H9 (cell line): Measurements from ENCODE around the gene SOSTDC1. TPM values are rescaled to one million over a fixed set of nuclear protein-coding genes. Genes with fewer than 3 reads are reported as not detected.

Source experiments
- DNase-seq: peaks from one replicate; pipeline ENCODE4 v3.0.0-alpha.2; 2017
- H2AFZ ChIP-seq: one replicate; pipeline ENCODE4 v1.6.1; 2013; ENCODE audit warnings: mild to moderate bottlenecking, low read length, control low read depth, moderate library complexity
- H2AK5ac ChIP-seq: 2 replicates; pipeline ENCODE4 v1.6.1; 2013; ENCODE audit warnings: low read length, control low read depth, mixed read lengths; ENCODE audit not compliant: insufficient read length
- H2BK120ac ChIP-seq: one replicate; pipeline ENCODE4 v1.6.1; 2013; ENCODE audit warnings: low read depth, mild to moderate bottlenecking, low read length, control low read depth, inconsistent platforms; ENCODE audit not compliant: poor library complexity, severe bottlenecking
- H2BK12ac ChIP-seq: 2 replicates; pipeline ENCODE4 v1.6.1; 2013; ENCODE audit warnings: low read length, control low read depth, mixed read lengths, low read depth; ENCODE audit not compliant: insufficient read length
- H2BK15ac ChIP-seq: 2 replicates; pipeline ENCODE4 v1.6.1; 2013; ENCODE audit warnings: low read depth, low read length, control low read depth
- H2BK20ac ChIP-seq: one replicate; pipeline ENCODE4 v1.6.1; 2013; ENCODE audit warnings: low read depth, mild to moderate bottlenecking, low read length, control low read depth, inconsistent platforms; ENCODE audit not compliant: poor library complexity, severe bottlenecking
- H2BK5ac ChIP-seq: 2 replicates; pipeline ENCODE4 v1.6.1; 2013; ENCODE audit warnings: low read length, control low read depth, mixed read lengths; ENCODE audit not compliant: insufficient read length
- H3K14ac ChIP-seq: 2 replicates; pipeline ENCODE4 v1.6.1; 2013; ENCODE audit warnings: low read length, control low read depth; ENCODE audit not compliant: insufficient read depth
- H3K18ac ChIP-seq: 2 replicates; pipeline ENCODE4 v1.6.1; 2013; ENCODE audit warnings: low read depth, mild to moderate bottlenecking, mixed read lengths, low read length, control low read depth; ENCODE audit not compliant: insufficient read length
- H3K23ac ChIP-seq: 2 replicates; pipeline ENCODE4 v1.6.1; 2013; ENCODE audit warnings: low read length, control low read depth, mixed read lengths, low read depth; ENCODE audit not compliant: insufficient read length
- H3K23me2 ChIP-seq: 2 replicates; pipeline ENCODE4 v1.6.1; 2013; ENCODE audit warnings: low read depth, mild to moderate bottlenecking, mixed read lengths, low read length, control low read depth; ENCODE audit not compliant: insufficient read length, poor library complexity, severe bottlenecking
- H3K27ac ChIP-seq: 2 replicates; pipeline ENCODE4 v1.5.1; 2013; ENCODE audit warnings: low read length, control low read depth, mixed read lengths, low read depth; ENCODE audit not compliant: insufficient read length
- H3K27me3 ChIP-seq: 2 replicates; pipeline ENCODE4 v1.6.1; 2013; ENCODE audit warnings: low read length, control low read depth, inconsistent platforms; ENCODE audit not compliant: insufficient read depth
- H3K4ac ChIP-seq: 2 replicates; pipeline ENCODE4 v1.6.1; 2013; ENCODE audit warnings: low read depth, mild to moderate bottlenecking, control low read depth, inconsistent platforms, low read length, moderate library complexity
- H3K4me1 ChIP-seq: 2 replicates; pipeline ENCODE4 v1.6.1; 2013; ENCODE audit warnings: low read length, control low read depth, inconsistent platforms; ENCODE audit not compliant: insufficient read depth
- H3K4me2 ChIP-seq: 2 replicates; pipeline ENCODE4 v1.6.1; 2013; ENCODE audit warnings: low read length, control low read depth, mixed read lengths; ENCODE audit not compliant: insufficient read length, insufficient read depth
- H3K56ac ChIP-seq: 2 replicates; pipeline ENCODE4 v1.6.1; 2013; ENCODE audit warnings: low read depth, mild to moderate bottlenecking, mixed read lengths, low read length, control low read depth; ENCODE audit not compliant: insufficient read length
- H3K79me1 ChIP-seq: 2 replicates; pipeline ENCODE4 v1.6.1; 2013; ENCODE audit warnings: low read depth, mild to moderate bottlenecking, moderate library complexity, low read length, control low read depth, inconsistent platforms; ENCODE audit not compliant: insufficient read depth, poor library complexity, severe bottlenecking
- H3K79me2 ChIP-seq: 2 replicates; pipeline ENCODE4 v1.6.1; 2013; ENCODE audit warnings: low read length, control low read depth, inconsistent platforms; ENCODE audit not compliant: insufficient read depth
- H3K9ac ChIP-seq: 2 replicates; pipeline ENCODE4 v1.6.1; 2013; ENCODE audit warnings: low read length, control low read depth, mixed read lengths; ENCODE audit not compliant: insufficient read length; ENCODE audit errors: extremely low read depth
- H3K9me3 ChIP-seq: one replicate; pipeline ENCODE4 v1.6.1; 2013; ENCODE audit warnings: low read depth, low read length, inconsistent platforms; ENCODE audit not compliant: control insufficient read depth
- H3T11ph ChIP-seq: one replicate; pipeline ENCODE4 v1.6.1; 2013; ENCODE audit warnings: mild to moderate bottlenecking, low read length, control low read depth, inconsistent platforms
- H4K20me1 ChIP-seq: one replicate; pipeline ENCODE4 v1.6.1; 2013; ENCODE audit not compliant: control insufficient read depth, insufficient read length, insufficient read depth
- H4K5ac ChIP-seq: 2 replicates; pipeline ENCODE4 v1.6.1; 2013; ENCODE audit warnings: low read depth, mild to moderate bottlenecking, mixed read lengths, low read length, control low read depth; ENCODE audit not compliant: insufficient read length
- H4K8ac ChIP-seq: replicated peaks from 2 replicates; pipeline ENCODE4 v1.6.1; 2013; ENCODE audit warnings: low read length, control low read depth, mixed read lengths, low read depth; ENCODE audit not compliant: insufficient read length
- H4K91ac ChIP-seq: 2 replicates; pipeline ENCODE4 v1.6.1; 2013; ENCODE audit warnings: low read depth, mild to moderate bottlenecking, moderate library complexity, mixed read lengths, low read length, control low read depth; ENCODE audit not compliant: insufficient read length
- H3K27ac Mint-ChIP-seq, 3 experiments: 2 replicates in 2 of 3; 3 replicates in 1 of 3; pipeline ENCODE4 v1.8.0; 2020 to 2021; ENCODE audit warnings: mixed read lengths in 3 of 3, mild to moderate bottlenecking in 1 of 3, moderate library complexity in 1 of 3
- H3K27me3 Mint-ChIP-seq: 2 replicates; pipeline ENCODE4 v1.8.0; 2021; ENCODE audit warnings: low read depth, mild to moderate bottlenecking, moderate library complexity, mixed read lengths
- H3K36me3 Mint-ChIP-seq, 3 experiments: 2 replicates in 2 of 3; 3 replicates in 1 of 3; pipeline ENCODE4 v1.8.0; 2020 to 2021; ENCODE audit warnings: low read depth in 3 of 3, mixed read lengths in 3 of 3; ENCODE audit not compliant: insufficient read depth in 1 of 3
- H3K4me1 Mint-ChIP-seq, 2 experiments: 2 replicates each; pipeline ENCODE4 v1.8.0; 2020; ENCODE audit warnings: mixed read lengths in 2 of 2
- H3K4me3 Mint-ChIP-seq, 2 experiments: 2 replicates in 1 of 2; 3 replicates in 1 of 2; pipeline ENCODE4 v1.8.0; 2020 to 2021; ENCODE audit warnings: mild to moderate bottlenecking in 2 of 2, mixed read lengths in 2 of 2, moderate library complexity in 1 of 2
- H3K9me3 Mint-ChIP-seq, 2 experiments: 2 replicates in 1 of 2; 3 replicates in 1 of 2; pipeline ENCODE4 v1.8.0; 2020; ENCODE audit warnings: mild to moderate bottlenecking in 2 of 2, mixed read lengths in 2 of 2, moderate library complexity in 1 of 2
- total RNA-seq: library from RNA; stranded (reverse); gene quantifications from 2 replicates; pipeline ENCODE4 v1.2.1, GENCODE V29; 2021
- TF ChIP-seq, protein P1 (sequence below): fragments of 200-600 bp; sonication (generic); conservative IDR thresholded peaks from 3 replicates; pipeline ENCODE4 v1.8.0; 2021; ENCODE audit warnings: antibody characterized with exemption, mild to moderate bottlenecking

Gene SOSTDC1
- total RNA-seq, 1 experiment from 2014 or later: not detected

DNA sequence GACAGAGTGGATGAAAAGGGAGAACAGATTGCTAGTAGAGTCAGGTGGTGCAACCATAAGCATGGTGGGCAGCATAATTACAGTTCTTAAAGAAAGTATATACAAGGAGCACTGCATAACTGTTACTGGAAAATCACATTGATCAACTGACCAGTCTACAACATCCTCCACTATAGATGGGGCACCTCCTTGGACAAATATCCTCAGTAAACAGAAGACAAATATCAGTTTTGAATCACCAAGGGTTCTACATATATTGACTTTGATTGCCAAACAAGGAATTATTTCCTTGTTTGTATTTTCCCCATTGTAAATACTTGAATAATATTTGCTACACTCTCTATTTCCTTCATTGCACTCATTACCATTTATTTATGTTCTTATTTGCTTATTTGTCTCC is 26.6 kb downstream of the SOSTDC1 start:
- no peak overlapping the region for H2AFZ ChIP-seq
- H4K20me1 ChIP-seq: no peaks in the 10 kb centered on the region
- no peak overlapping the region for H3K4ac ChIP-seq
- no peak overlapping the region for H2BK12ac ChIP-seq
- H3K27me3 Mint-ChIP-seq: no peaks in the 10 kb centered on the region
- H3K9me3 ChIP-seq: no peaks in the 10 kb centered on the region
- H3K18ac ChIP-seq: no peak overlapping the region
- H3K9ac ChIP-seq: no peak overlapping the region
- no peak overlapping the region for H2BK120ac ChIP-seq
- H2BK15ac ChIP-seq: no peak overlapping the region
- no peak overlapping the region for H3K14ac ChIP-seq
- H3K4me2 ChIP-seq: no peak overlapping the region
- TF ChIP-seq, protein P1, sequence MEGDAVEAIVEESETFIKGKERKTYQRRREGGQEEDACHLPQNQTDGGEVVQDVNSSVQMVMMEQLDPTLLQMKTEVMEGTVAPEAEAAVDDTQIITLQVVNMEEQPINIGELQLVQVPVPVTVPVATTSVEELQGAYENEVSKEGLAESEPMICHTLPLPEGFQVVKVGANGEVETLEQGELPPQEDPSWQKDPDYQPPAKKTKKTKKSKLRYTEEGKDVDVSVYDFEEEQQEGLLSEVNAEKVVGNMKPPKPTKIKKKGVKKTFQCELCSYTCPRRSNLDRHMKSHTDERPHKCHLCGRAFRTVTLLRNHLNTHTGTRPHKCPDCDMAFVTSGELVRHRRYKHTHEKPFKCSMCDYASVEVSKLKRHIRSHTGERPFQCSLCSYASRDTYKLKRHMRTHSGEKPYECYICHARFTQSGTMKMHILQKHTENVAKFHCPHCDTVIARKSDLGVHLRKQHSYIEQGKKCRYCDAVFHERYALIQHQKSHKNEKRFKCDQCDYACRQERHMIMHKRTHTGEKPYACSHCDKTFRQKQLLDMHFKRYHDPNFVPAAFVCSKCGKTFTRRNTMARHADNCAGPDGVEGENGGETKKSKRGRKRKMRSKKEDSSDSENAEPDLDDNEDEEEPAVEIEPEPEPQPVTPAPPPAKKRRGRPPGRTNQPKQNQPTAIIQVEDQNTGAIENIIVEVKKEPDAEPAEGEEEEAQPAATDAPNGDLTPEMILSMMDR: no peak
- H3K79me1 ChIP-seq: no peaks in the 10 kb centered on the region
- H3K9me3 Mint-ChIP-seq: no peaks in the 10 kb centered on the region
- no peak overlapping the region for H2AK5ac ChIP-seq
- no peaks in the 10 kb centered on the region for H3K4me1 ChIP-seq
- no peak overlapping the region for H4K8ac ChIP-seq
- H3K4me3 Mint-ChIP-seq: no peak overlapping the region
- no peaks in the 10 kb centered on the region for H3K27me3 ChIP-seq
- no peak overlapping the region for H3K27ac ChIP-seq
- H4K5ac ChIP-seq: no peak overlapping the region
- H2BK20ac ChIP-seq: no peak overlapping the region
- H3K79me2 ChIP-seq: no peaks in the 10 kb centered on the region
- no peak overlapping the region for H3T11ph ChIP-seq
- no peak overlapping the region for H3K56ac ChIP-seq
- H4K91ac ChIP-seq: no peak overlapping the region
- no peaks in the 10 kb centered on the region for H3K4me1 Mint-ChIP-seq
- H2BK5ac ChIP-seq: no peak overlapping the region
- no peaks in the 10 kb centered on the region for H3K23me2 ChIP-seq
- H3K27ac Mint-ChIP-seq: no peak overlapping the region
- no peak for DNase-seq
- no peak overlapping the region for H3K23ac ChIP-seq
- H3K36me3 Mint-ChIP-seq: no peaks in the 10 kb centered on the region
